Measurements from ENCODE around the gene PIK3C3. TPM values are rescaled to one million over a fixed set of nuclear protein-coding genes. Genes with fewer than 3 reads are reported as not detected.

The PIK3C3 gene
- total RNA-seq, 1 donor from 2014 or later, result 78.4 TPM

- Mint-ChIP-seq H3K9me3 (no peaks in the 10 kb centered on the region), H3K4me1 (peaks cover 17% of the 10 kb centered on the region), H3K36me3 (peaks cover 23% of the 10 kb centered on the region), H3K4me3 (no peak overlapping the region), H3K27me3 (ENCODE audit: low read depth) (no peaks in the 10 kb centered on the region), H3K27ac (no peak overlapping the region)
- no peak for DNase-seq (ENCODE audit: low spot score in 2 of 2, unreplicated experiment in 2 of 2)
- TF ChIP-seq CTCF (IDR thresholded peaks at IDR 0.05; ENCODE audit: unreplicated experiment), result no peak
These were observed 11.9 kb downstream of the PIK3C3 start for GRCh38 chr18:41966943-41967342.

GRCh38 chr18:41967680-41968079, 12.6 kb downstream of the PIK3C3 start:
- Mint-ChIP-seq H3K27ac (no peak overlapping the region), H3K4me3 (no peak overlapping the region), H3K36me3 (peaks cover 19% of the 10 kb centered on the region), H3K27me3 (ENCODE audit: low read depth) (no peaks in the 10 kb centered on the region), H3K9me3 (no peaks in the 10 kb centered on the region), H3K4me1 (peaks cover 24% of the 10 kb centered on the region)
- no peak for DNase-seq (ENCODE audit: low spot score in 2 of 2, unreplicated experiment in 2 of 2)
- no peak for TF ChIP-seq CTCF (IDR thresholded peaks at IDR 0.05; ENCODE audit: unreplicated experiment)

- no peak for TF ChIP-seq CTCF (IDR thresholded peaks at IDR 0.05; ENCODE audit: unreplicated experiment)
- Mint-ChIP-seq H3K36me3 (peaks cover 17% of the 10 kb centered on the region), H3K4me3 (no peak overlapping the region), H3K27me3 (ENCODE audit: low read depth) (no peaks in the 10 kb centered on the region), H3K9me3 (no peaks in the 10 kb centered on the region), H3K4me1 (peaks cover 42% of the 10 kb centered on the region), H3K27ac (no peak overlapping the region)
- DNase-seq (ENCODE audit: low spot score in 2 of 2, unreplicated experiment in 2 of 2), result no peak
These were observed 14.8 kb downstream of the PIK3C3 start for GRCh38 chr18:41969881-41970280.

- H3K27ac Mint-ChIP-seq, result peak overlapping the region; percentile 25
- peaks cover 17% of the 10 kb centered on the region for H3K36me3 Mint-ChIP-seq
- H3K4me3 Mint-ChIP-seq, result no peak overlapping the region
These were observed 17.3 kb downstream of the PIK3C3 start for GRCh38 chr18:41972067-41972925.

GRCh38 chr18:41973983-41974382, 18.9 kb downstream of the PIK3C3 start:
- no peak overlapping the region for H3K4me3 Mint-ChIP-seq
- H3K27me3 Mint-ChIP-seq (ENCODE audit: low read depth), result no peaks in the 10 kb centered on the region
- no peaks in the 10 kb centered on the region for H3K9me3 Mint-ChIP-seq
- TF ChIP-seq CTCF (IDR thresholded peaks at IDR 0.05; ENCODE audit: unreplicated experiment), result no peak
- H3K36me3 Mint-ChIP-seq, result peaks cover 13% of the 10 kb centered on the region
- no peak for DNase-seq (ENCODE audit: low spot score in 2 of 2, unreplicated experiment in 2 of 2)
- no peak overlapping the region for H3K27ac Mint-ChIP-seq
- peaks cover 48% of the 10 kb centered on the region for H3K4me1 Mint-ChIP-seq

More at GRCh38 chr18:41972067-41972925, 17.3 kb downstream of the PIK3C3 start:
- DNase-seq (ENCODE audit: low spot score in 2 of 2, unreplicated experiment in 2 of 2), result no peak
- H3K9me3 Mint-ChIP-seq, result no peaks in the 10 kb centered on the region
- H3K27me3 Mint-ChIP-seq (ENCODE audit: low read depth), result no peaks in the 10 kb centered on the region
- H3K4me1 Mint-ChIP-seq, result peaks cover 52% of the 10 kb centered on the region
- no peak for TF ChIP-seq CTCF (IDR thresholded peaks at IDR 0.05; ENCODE audit: unreplicated experiment)
